Activated naive CD4-positive, alpha-beta T cell treated with anti-CD3 and anti-CD28 coated beads for 36 hours (primary cell): ENCODE measurements around the gene CD28. TPM values are rescaled to one million over a fixed set of nuclear protein-coding genes. Genes with fewer than 3 reads are reported as not detected.
A peak's percentile ranks its signal among the peaks of the same experiment; 100 is the strongest.

Experiments
- CTCF ChIA-PET: fragments of 350-600 bp; sonication (Branson Sonifier 250); formaldehyde crosslinking; loops from one replicate; lab custom pipeline; 2021; ENCODE audit warnings: antibody characterized with exemption; lab: Charles Lee
- DNase-seq: peaks from one replicate; pipeline ENCODE4 v3.0.0-alpha.2; 2020
- H3K27ac Mint-ChIP-seq: one replicate; pipeline ENCODE4 v1.8.0; 2021; ENCODE audit warnings: mild to moderate bottlenecking, mixed read lengths
- H3K27me3 Mint-ChIP-seq: one replicate; pipeline ENCODE4 v1.8.0; 2021; ENCODE audit warnings: low read depth, mixed read lengths
- H3K36me3 Mint-ChIP-seq: one replicate; pipeline ENCODE4 v1.8.0; 2021; ENCODE audit warnings: low read depth, mixed read lengths
- H3K4me1 Mint-ChIP-seq: one replicate; pipeline ENCODE4 v1.8.0; 2021; ENCODE audit warnings: low read depth, mixed read lengths
- H3K4me3 Mint-ChIP-seq: one replicate; pipeline ENCODE4 v1.8.0; 2021; ENCODE audit warnings: mild to moderate bottlenecking, moderate library complexity, mixed read lengths
- H3K9me3 Mint-ChIP-seq: one replicate; pipeline ENCODE4 v1.8.0; 2021; ENCODE audit warnings: mixed read lengths
- intact Hi-C: fragments of 100-400 bp; cut with micrococcal nuclease; formaldehyde crosslinking; loops from one replicate; pipeline ENCODE4 v1.15.1; 2023
- total RNA-seq, 2 experiments: library from RNA; stranded (reverse); gene quantifications; one replicate each; pipeline ENCODE4 v1.2.3, GENCODE V29; 2021

The CD28 gene
- total RNA-seq, 2 experiments from 2014 or later = 165 to 167 TPM

GRCh38 chr2:203707530-203707929, 1.1 kb downstream of the CD28 start:
- Mint-ChIP-seq H3K4me1 (peaks cover 48% of the 10 kb centered on the region), H3K27ac (peak overlapping the region; percentile 93), H3K36me3 (peaks cover 34% of the 10 kb centered on the region), H3K27me3 (no peaks in the 10 kb centered on the region), H3K4me3 (peak overlapping the region; percentile 89), H3K9me3 (peaks cover 7% of the 10 kb centered on the region)
- CTCF ChIA-PET = interaction anchor here (0.9 to 2.5 kb wide), 6 partner anchors 10 to 43 kb away, joined by 3 to 14 read pairs (median 6); no protein-coding TSS in a partner anchor
- no peak for DNase-seq
- intact Hi-C loops = loop anchor here (5.0 kb wide), 2 partner anchors 1070 to 1440 kb away; partner anchors contain the start of gene NOP58

GRCh38 chr2:203708846-203709396, 2.5 kb downstream of the CD28 start:
- no peaks in the 10 kb centered on the region for H3K27me3 Mint-ChIP-seq
- peak overlapping the region; percentile 89 for H3K4me3 Mint-ChIP-seq
- no peak for DNase-seq
- H3K36me3 Mint-ChIP-seq = peaks cover 42% of the 10 kb centered on the region
- intact Hi-C loops = loop anchor here (5.0 kb wide), 2 partner anchors 1072 to 1442 kb away; partner anchors contain the start of gene NOP58
- H3K4me1 Mint-ChIP-seq = peaks cover 59% of the 10 kb centered on the region
- H3K27ac Mint-ChIP-seq = peak overlapping the region; percentile 93
- no peaks in the 10 kb centered on the region for H3K9me3 Mint-ChIP-seq
- CTCF ChIA-PET = interaction anchor here (0.9 to 2.5 kb wide), 5 partner anchors 9 to 41 kb away, joined by 3 to 14 read pairs (median 3); no protein-coding TSS in a partner anchor

GRCh38 chr2:203709416-203710040, 3.1 kb downstream of the CD28 start:
- intact Hi-C loops = loop anchor here (1.0 to 5.0 kb wide), 4 partner anchors 9 to 1442 kb away; partner anchors contain the start of genes ICOS and NOP58
- CTCF ChIA-PET = interaction anchor here (0.9 to 1.7 kb wide), 4 partner anchors 11 to 30 kb away, joined by 3 to 13 read pairs (median 3); no protein-coding TSS in a partner anchor
- Mint-ChIP-seq H3K4me3 (peak overlapping the region; percentile 89), H3K27ac (peak overlapping the region; percentile 93), H3K9me3 (no peaks in the 10 kb centered on the region), H3K36me3 (peaks cover 42% of the 10 kb centered on the region), H3K4me1 (peaks cover 59% of the 10 kb centered on the region), H3K27me3 (no peaks in the 10 kb centered on the region)
- DNase-seq = no peak

GRCh38 chr2:203710226-203710625, 3.8 kb downstream of the CD28 start:
- no peaks in the 10 kb centered on the region for H3K27me3 Mint-ChIP-seq
- H3K4me3 Mint-ChIP-seq = peak overlapping the region; percentile 89
- DNase-seq = no peak
- H3K36me3 Mint-ChIP-seq = peaks cover 43% of the 10 kb centered on the region
- peaks cover 59% of the 10 kb centered on the region for H3K4me1 Mint-ChIP-seq
- peak overlapping the region; percentile 93 for H3K27ac Mint-ChIP-seq
- intact Hi-C loops = loop anchor here (1.0 kb wide), 2 partner anchors 8 to 226 kb away; partner anchors contain the start of gene ICOS
- CTCF ChIA-PET = interaction anchor here (1.0 to 1.4 kb wide), 4 partner anchors 10 to 104 kb away, joined by 3 to 6 read pairs (median 3); no protein-coding TSS in a partner anchor
- H3K9me3 Mint-ChIP-seq = no peaks in the 10 kb centered on the region

- intact Hi-C loops = loop anchor here (1.0 kb wide), 3 partner anchors 7 to 225 kb away; partner anchors contain the start of gene ICOS
- peaks cover 49% of the 10 kb centered on the region for H3K36me3 Mint-ChIP-seq
These were observed 4.5 kb downstream of the CD28 start for GRCh38 chr2:203710952-203711351.

GRCh38 chr2:203711399-203711798, 5.0 kb downstream of the CD28 start:
- H3K27ac Mint-ChIP-seq = peak overlapping the region; percentile 93
- intact Hi-C loops = loop anchor here (1.0 kb wide), 1 partner anchor 22 kb away; no protein-coding TSS in a partner anchor
- DNase-seq = no peak
- H3K9me3 Mint-ChIP-seq = no peaks in the 10 kb centered on the region
- peak overlapping the region; percentile 89 for H3K4me3 Mint-ChIP-seq
- peaks cover 60% of the 10 kb centered on the region for H3K4me1 Mint-ChIP-seq
- peaks cover 53% of the 10 kb centered on the region for H3K36me3 Mint-ChIP-seq
- CTCF ChIA-PET = interaction anchor here (0.7 to 1.4 kb wide), 6 partner anchors 10 to 103 kb away, joined by 3 to 6 read pairs (median 4); no protein-coding TSS in a partner anchor
- H3K27me3 Mint-ChIP-seq = no peaks in the 10 kb centered on the region

More at GRCh38 chr2:203710952-203711351, 4.5 kb downstream of the CD28 start:
- no peaks in the 10 kb centered on the region for H3K9me3 Mint-ChIP-seq
- peak overlapping the region; percentile 93 for H3K27ac Mint-ChIP-seq
- no peak for DNase-seq
- H3K4me3 Mint-ChIP-seq = peak overlapping the region; percentile 89
- CTCF ChIA-PET = interaction anchor here (0.7 to 1.4 kb wide), 7 partner anchors 9 to 103 kb away, joined by 3 to 6 read pairs (median 3); no protein-coding TSS in a partner anchor
- H3K27me3 Mint-ChIP-seq = no peaks in the 10 kb centered on the region
- peaks cover 59% of the 10 kb centered on the region for H3K4me1 Mint-ChIP-seq

GRCh38 chr2:203713381-203713780, 6.9 kb downstream of the CD28 start:
- peaks cover 51% of the 10 kb centered on the region for H3K36me3 Mint-ChIP-seq
- DNase-seq = no peak
- H3K4me1 Mint-ChIP-seq = peaks cover 78% of the 10 kb centered on the region
- CTCF ChIA-PET = interaction anchor here (0.6 kb wide), 1 partner anchor 19 kb away, joined by 3 read pairs; no protein-coding TSS in a partner anchor
- peak overlapping the region; percentile 89 for H3K4me3 Mint-ChIP-seq
- H3K27ac Mint-ChIP-seq = peak overlapping the region; percentile 93
- no peaks in the 10 kb centered on the region for H3K27me3 Mint-ChIP-seq
- intact Hi-C loops = no loop called here
- no peaks in the 10 kb centered on the region for H3K9me3 Mint-ChIP-seq

GRCh38 chr2:203714112-203714511, 7.7 kb downstream of the CD28 start:
- Mint-ChIP-seq H3K27me3 (no peaks in the 10 kb centered on the region), H3K27ac (peak overlapping the region; percentile 93), H3K4me1 (peaks cover 86% of the 10 kb centered on the region), H3K36me3 (peaks cover 49% of the 10 kb centered on the region), H3K9me3 (no peaks in the 10 kb centered on the region), H3K4me3 (peak overlapping the region; percentile 89)
- no peak for DNase-seq
- CTCF ChIA-PET = interaction anchor here (0.9 kb wide), 1 partner anchor 15 kb away, joined by 4 read pairs; no protein-coding TSS in a partner anchor
- intact Hi-C loops = no loop called here

- peaks cover 97% of the 10 kb centered on the region for H3K4me1 Mint-ChIP-seq
- H3K9me3 Mint-ChIP-seq = no peaks in the 10 kb centered on the region
- peak; percentile 42 for DNase-seq
- H3K27me3 Mint-ChIP-seq = no peaks in the 10 kb centered on the region
- intact Hi-C loops = no loop called here
- peak overlapping the region; percentile 95 for H3K27ac Mint-ChIP-seq
- H3K36me3 Mint-ChIP-seq = peaks cover 54% of the 10 kb centered on the region
- CTCF ChIA-PET = interaction anchor here (0.6 to 1.0 kb wide), 2 partner anchors 17 to 24 kb away, joined by 3 read pairs; no protein-coding TSS in a partner anchor
- peak overlapping the region; percentile 64 for H3K4me3 Mint-ChIP-seq
These were observed 9.3 kb downstream of the CD28 start for GRCh38 chr2:203715744-203716143.

- DNase-seq = peak; percentile 75
- Mint-ChIP-seq H3K4me3 (peak overlapping the region; percentile 60), H3K4me1 (peaks cover 97% of the 10 kb centered on the region), H3K27ac (peak overlapping the region; percentile 95), H3K27me3 (no peaks in the 10 kb centered on the region), H3K36me3 (peaks cover 55% of the 10 kb centered on the region), H3K9me3 (no peaks in the 10 kb centered on the region)
- CTCF ChIA-PET = interaction anchor here (1.1 to 5.4 kb wide), 4 partner anchors 10 to 22 kb away, joined by 4 to 27 read pairs (median 20); partner anchors contain the start of gene CD28
- intact Hi-C loops = loop anchor here (1.0 kb wide), 3 partner anchors 8 to 64 kb away; no protein-coding TSS in a partner anchor
These were observed 11.6 kb downstream of the CD28 start for GRCh38 chr2:203718087-203718486.

- Mint-ChIP-seq H3K36me3 (peaks cover 56% of the 10 kb centered on the region), H3K27ac (peak overlapping the region; percentile 95), H3K4me3 (peak overlapping the region; percentile 56), H3K9me3 (peaks cover 4% of the 10 kb centered on the region), H3K4me1 (peaks cover 92% of the 10 kb centered on the region), H3K27me3 (no peaks in the 10 kb centered on the region)
- CTCF ChIA-PET = interaction anchor here (0.6 to 5.4 kb wide), 14 partner anchors 9 to 952 kb away, joined by 3 to 27 read pairs (median 4); no protein-coding TSS in a partner anchor
- intact Hi-C loops = loop anchor here (1.0 kb wide), 2 partner anchors 11 to 22 kb away; no protein-coding TSS in a partner anchor
- peak; percentile 59 for DNase-seq
These were observed 13.3 kb downstream of the CD28 start for GRCh38 chr2:203719456-203720410.
